Fibroblast of mammary gland (primary cell): ENCODE data around the gene KCNH4.
A peak's percentile ranks its signal among the peaks of the same experiment; 100 is the strongest.

Source experiments
- DNase-seq: peaks from one replicate; pipeline ENCODE4 v3.0.0-alpha.2; 2010; ENCODE audit warnings: low read depth
- H3K4me3 ChIP-seq: 2 replicates; pipeline ENCODE4 v1.5.1; 2011; ENCODE audit warnings: low read depth, mild to moderate bottlenecking, low read length, moderate library complexity; ENCODE audit not compliant: control insufficient read depth
- TF ChIP-seq, protein P1 (sequence below): conservative IDR thresholded peaks from 2 replicates; pipeline ENCODE4 v1.5.1; 2011; ENCODE audit warnings: low read depth, low read length, inconsistent platforms; ENCODE audit not compliant: control insufficient read depth, insufficient read depth

KCNH4 gene

DNA sequence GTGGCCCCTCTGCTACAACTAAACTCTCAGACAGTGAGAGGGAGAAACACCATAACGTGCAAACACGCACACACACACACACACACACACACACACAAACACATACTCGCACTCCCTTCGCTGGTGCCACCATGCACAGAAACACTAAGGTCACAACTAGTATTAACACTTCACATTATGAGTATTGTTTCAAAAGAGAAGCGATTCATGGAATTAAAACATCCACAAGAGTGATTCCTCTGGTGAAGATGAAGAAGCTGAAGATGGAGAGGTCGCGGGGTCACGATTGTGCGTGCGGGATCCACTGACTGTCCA, 20.5 kb upstream of the KCNH4 start:
- no peak overlapping the region for H3K4me3 ChIP-seq
- DNase-seq: no peak
- TF ChIP-seq, protein P1, sequence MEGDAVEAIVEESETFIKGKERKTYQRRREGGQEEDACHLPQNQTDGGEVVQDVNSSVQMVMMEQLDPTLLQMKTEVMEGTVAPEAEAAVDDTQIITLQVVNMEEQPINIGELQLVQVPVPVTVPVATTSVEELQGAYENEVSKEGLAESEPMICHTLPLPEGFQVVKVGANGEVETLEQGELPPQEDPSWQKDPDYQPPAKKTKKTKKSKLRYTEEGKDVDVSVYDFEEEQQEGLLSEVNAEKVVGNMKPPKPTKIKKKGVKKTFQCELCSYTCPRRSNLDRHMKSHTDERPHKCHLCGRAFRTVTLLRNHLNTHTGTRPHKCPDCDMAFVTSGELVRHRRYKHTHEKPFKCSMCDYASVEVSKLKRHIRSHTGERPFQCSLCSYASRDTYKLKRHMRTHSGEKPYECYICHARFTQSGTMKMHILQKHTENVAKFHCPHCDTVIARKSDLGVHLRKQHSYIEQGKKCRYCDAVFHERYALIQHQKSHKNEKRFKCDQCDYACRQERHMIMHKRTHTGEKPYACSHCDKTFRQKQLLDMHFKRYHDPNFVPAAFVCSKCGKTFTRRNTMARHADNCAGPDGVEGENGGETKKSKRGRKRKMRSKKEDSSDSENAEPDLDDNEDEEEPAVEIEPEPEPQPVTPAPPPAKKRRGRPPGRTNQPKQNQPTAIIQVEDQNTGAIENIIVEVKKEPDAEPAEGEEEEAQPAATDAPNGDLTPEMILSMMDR: no peak

DNA sequence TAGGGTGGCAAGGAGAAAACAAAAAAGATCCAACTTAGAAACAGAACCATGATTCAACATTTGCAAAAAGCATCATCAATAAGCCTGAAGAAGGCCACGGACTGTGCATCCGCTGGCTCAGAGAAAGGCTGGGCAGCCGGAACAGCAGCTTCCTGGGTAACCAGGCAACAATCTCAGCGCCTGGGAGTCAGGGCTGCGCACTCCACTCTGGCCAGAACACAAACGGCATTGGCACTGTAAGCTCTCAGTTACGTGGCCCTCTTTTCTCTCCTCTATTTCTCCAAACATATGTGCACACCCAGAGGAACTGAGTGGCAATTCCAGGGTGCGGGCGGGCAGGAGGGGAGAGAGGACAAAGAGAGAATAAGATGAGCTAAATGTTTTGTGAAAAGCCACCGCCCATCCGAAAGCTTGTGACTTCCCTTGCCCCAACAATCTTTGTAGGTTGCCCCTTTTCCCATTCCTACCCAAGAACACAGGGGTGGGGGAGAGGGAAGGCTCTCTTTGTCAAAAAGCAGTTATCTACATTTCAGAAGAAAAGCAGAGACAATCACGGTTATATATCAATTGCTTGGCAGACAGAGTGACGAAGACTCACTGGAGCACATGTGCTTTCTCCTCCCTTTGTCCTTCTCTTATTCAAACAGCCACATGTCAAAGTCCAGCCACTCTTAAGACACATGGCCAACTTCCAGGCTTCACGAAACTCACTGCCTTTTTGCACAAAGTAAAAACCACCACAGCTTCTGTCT, 19.9 kb upstream of the KCNH4 start:
- H3K4me3 ChIP-seq: no peak overlapping the region
- DNase-seq: peak; percentile 39
- TF ChIP-seq, protein P1: no peak

DNA sequence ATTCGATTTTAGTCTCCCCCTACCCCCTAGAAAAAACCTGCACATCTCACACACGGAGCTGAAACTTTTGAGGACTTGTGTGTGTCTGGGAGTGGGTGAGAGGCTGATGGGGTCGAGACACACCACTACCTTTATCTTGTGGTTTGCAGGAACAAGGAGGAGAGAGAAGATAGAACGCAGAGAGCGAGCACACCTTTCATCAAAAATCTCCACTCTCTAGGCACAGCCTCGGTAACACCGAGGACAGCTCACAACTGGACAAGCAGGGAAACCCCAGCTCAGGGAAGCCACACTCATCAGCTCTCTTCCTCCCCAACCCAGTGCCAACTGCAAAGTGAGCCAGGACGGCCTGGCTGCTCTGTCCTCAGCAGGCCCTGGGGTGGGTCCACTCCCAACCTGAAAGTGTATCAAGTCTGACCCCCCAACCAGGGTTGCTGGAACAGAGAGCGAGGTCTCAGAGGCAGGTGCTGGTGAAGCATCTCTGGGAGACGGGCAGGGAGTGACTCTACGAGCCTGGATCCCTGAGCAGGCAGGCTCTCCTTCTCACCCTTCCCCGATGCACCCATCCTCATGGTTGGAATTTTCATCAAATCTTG, 18.6 kb upstream of the KCNH4 start:
- H3K4me3 ChIP-seq: no peak overlapping the region
- no peak for DNase-seq
- TF ChIP-seq, protein P1: no peak

DNA sequence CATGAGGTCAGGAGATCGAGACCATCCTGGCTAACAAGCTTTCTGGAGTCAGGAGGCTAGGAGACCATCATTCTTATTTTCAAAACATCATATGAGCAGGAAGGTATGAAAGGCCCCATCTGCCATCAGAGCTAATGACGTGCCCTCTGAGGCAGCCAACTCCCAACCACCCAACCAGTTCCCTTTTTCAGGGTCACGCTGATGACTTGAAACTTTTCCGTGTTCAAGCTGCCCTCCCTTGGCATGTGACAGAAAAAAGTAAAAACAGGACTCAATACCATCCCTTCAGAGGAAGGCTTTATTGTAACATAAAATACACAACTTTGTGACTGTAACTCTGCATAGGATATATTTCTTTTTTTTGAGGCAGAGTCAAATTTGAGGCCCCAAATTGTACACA, 18.0 kb upstream of the KCNH4 start:
- DNase-seq: no peak
- TF ChIP-seq, protein P1: no peak
- H3K4me3 ChIP-seq: no peak overlapping the region

DNA sequence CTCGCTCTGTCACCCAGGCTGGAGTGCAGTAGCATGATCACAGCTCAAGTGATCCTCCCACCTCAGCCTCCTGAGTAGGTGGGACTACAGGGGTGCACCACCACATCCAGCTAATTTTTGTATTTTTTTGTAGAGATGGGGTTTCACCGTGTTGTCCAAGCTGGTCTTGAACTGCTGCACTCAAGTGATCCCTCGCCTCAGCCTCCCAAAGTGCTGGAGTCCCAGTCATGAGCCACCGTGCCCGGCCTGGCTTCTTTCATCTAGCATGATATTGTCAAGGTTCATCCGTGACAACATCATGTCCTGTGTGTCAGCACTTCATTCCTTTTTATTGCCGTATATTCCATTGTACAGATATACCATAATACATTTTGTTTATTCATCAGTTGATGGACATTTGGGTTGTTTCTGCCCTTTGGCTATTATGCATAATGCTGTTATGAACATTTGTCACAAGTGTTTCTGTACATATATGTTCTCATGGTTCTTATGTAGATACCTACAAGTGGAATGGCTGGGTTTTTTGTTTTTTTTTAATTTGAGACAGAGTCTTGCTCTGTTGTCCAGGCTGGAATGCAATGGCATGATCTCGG, 16.7 kb upstream of the KCNH4 start:
- TF ChIP-seq, protein P1: no peak
- no peak for DNase-seq
- H3K4me3 ChIP-seq: no peak overlapping the region

DNA sequence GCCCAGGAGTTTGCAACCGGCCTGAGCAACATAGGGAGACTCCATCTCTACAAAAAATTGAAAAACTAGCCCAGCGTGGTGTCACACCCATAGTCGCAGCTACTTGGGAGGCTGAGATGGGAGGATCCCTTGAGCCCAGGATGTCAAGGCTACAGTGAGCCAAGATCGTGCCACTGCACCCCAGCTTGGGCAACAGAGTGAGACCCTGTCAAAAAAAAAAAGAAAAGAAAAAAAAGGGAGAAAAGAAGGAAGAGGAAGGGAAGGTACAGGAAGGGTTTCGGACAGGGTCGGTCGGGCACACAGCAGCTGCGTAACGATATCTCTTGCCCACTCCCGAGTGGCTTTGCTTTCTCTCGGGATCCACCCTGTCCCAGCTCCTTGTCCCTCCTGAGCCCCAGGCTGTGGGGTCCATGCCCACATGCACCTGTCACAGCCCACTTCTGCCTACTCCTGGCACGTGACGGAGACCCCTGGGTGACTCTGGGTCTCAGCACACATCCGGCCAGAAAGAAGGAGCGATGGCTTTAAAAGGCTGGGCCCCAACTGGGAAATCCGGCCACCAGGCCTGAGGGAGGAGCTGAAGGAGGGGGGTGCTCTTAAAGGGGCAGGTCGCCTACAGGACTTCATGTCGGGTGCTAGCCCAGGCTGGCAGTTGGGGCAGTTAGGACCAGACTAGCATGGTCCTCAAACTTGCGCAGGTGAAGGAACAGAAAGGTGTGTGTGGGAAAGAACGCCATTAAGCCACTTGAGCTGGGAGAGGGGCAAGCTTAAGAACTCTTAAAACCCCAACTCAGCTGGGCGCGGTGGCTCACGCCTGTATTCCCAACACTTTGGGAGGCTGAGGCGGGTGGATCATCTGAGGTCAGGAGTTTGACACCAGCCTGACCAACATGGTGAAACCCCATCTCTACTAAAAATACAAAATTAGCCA, 13.3 kb upstream of the KCNH4 start, which contains the start of gene GHDC:
GHDC (minus strand) TSS at position 526 of the 931 bp plus-strand sequence. CDS start 913 bp downstream, outside the sequence.
- TF ChIP-seq, protein P1: no peak
- peak; percentile 70 for DNase-seq
- peak within 1 kb of the TSS; percentile 71 for H3K4me3 ChIP-seq
